SW 1271 (cell line): ENCODE measurements around the gene SPOCK3.
"Not testable (repeated sequence)": the region's sequence is repeated elsewhere in the genome, so short reads cannot be mapped to it uniquely, and the experiment has no call there.

Source experiments
- DNase-seq, 2 experiments: peaks; one replicate each; lab custom pipeline; 2025; lab: John Stamatoyannopoulos, UW

Gene SPOCK3

GRCh38 chr4:167035390-167035789 lies 198.9 kb downstream of the SPOCK3 start:
- DNase-seq: no peak

GRCh38 chr4:167034983-167035382 lies 199.3 kb downstream of the SPOCK3 start:
- no peak for DNase-seq

DNA sequence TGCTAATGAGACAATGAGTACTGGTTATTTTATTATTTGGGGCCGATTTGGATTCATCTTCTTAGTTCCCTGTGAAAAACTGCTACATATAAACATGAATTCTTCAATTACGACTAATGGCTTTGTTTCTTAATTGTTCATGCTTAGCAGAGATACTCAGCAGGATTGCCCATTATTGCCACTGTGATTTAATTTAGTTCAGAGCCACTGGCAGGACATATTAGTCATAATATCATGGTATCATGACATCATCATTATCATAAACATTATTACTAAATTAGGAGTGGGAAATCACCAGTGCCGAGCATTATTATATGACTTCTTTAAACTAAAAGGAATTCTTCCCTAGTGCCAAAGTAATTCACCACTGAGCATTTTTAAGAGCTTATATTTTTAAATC lies 201.4 kb downstream of the SPOCK3 start:
- no peak for DNase-seq

- no peak for DNase-seq
Observed at GRCh38 chr4:167031534-167032156, 202.6 kb downstream of the SPOCK3 start.

DNA sequence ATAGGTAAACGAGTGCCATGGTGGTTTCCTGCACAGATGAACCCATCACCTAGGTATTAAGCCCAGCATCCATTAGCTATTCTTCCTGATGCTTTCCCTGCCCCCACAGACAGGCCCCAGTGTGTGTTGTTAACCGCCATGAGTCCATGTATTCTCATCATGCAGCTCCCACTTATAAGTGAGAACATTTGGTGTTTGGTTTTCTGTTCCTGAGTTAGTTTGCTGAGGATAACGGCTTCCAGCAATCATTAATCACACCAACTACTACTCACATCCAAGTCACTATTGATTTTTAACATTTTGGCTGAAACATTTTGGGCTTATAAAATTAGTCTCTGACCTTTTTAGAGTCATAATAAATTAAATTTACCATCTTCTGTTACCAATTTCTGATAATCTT lies 205.3 kb downstream of the SPOCK3 start:
- no peak for DNase-seq

DNA sequence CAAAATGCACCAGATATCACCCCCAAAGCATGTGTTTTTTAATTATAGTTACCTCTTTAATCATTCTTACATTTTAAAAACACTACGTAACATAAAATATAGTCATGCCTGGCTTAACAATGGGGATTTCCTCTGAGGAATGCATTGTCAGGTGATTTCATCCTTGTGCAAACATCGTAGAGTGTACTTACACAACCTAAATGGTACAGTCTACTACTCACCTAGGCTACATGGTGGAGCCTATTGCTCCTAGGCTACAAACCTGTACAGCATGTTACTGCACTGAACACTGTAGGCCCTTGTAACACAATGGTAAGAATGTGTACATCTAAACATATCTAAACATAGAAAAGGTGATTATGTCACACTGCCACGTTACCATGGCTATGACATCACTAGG lies 208.6 kb downstream of the SPOCK3 start:
- no peak for DNase-seq

- DNase-seq: no peak
Observed at GRCh38 chr4:167023364-167023925, 210.8 kb downstream of the SPOCK3 start.

GRCh38 chr4:167021545-167022155 lies 212.6 kb downstream of the SPOCK3 start:
- DNase-seq: peak in 1 of 2 experiments; percentile 34

- no peak for DNase-seq
Observed at GRCh38 chr4:167020410-167020809, 213.9 kb downstream of the SPOCK3 start.

DNA sequence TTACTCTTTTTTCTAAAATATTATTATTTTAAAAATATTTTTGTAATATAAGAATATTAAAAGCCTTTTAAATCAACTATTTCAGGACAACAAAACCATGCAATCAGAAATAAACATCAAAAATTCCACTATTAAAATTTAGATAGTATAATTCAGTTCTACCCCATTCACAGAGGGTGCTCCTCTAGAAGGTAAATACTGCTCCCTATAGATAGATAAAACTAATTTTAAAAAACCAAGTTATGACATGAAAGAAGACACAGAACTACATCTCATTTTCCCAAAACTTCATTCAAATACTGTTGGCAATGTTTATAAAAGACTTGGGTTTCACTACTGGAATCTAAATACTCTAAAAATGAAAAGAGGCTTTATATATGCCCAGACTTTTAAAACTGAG lies 219.3 kb downstream of the SPOCK3 start:
- DNase-seq: no peak

- DNase-seq: no peak
Observed at GRCh38 chr4:167003326-167003725, 231.0 kb downstream of the SPOCK3 start.

DNA sequence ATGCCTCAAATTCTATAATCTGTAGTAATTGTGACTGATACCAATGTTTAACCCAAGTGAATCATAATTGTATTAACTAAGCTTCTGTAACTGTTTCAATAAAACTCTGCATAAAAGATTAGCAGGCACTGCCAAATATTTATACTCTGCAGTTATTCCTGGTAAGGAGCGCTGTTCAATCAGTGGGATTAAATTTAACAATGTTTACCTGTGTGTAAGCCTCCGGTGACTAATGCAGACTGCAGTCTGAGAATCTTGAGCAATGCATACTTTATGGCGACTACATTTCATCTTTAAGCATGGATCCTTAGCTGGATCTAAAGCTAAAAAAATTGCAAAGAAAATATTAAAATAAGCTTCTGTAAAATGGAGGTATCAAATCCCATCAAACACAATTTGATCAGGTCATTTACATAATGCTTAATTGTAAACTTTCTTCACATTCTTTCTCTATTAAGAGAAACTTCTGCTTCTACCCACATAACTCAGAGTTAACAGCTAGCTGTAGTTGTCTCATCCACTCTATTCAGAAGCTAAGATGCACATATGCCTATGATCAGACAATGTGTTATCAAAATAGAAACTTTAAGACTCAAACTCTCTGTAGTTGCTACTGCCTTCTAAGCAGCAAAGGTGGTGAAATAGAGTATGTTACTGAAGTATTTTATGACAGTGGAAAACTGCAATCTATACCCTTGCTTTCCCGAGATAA lies 234.0 kb downstream of the SPOCK3 start:
- no peak for DNase-seq

GRCh38 chr4:166996216-166996615 lies 238.1 kb downstream of the SPOCK3 start:
- no peak for DNase-seq

- no peak for DNase-seq
Observed at GRCh38 chr4:166994686-166995085, 239.6 kb downstream of the SPOCK3 start.

DNA sequence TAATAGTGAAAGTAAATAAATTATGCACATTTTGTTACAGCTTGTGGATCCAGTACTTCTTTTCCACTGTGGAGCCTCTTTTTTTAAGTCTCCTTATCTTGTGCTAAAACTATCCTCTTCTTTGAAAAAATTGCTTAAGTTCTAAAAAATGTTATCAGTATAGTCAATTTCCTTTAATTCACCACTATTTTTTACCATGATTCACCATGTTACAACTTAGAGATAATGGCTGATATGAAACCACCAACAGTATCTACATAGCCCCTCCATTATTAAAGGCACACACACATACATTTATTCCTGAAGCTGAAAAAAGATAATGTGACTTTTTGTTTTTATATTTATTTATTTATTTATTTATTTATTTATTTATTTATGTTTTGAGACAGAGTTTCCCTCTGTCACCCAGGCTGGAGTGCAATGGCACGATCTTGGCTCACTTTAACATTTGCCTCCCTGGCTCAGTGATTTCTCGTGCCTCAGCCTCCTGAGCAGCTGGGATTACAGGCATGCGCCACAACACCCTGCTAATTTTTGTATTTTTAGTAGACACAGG lies 243.2 kb downstream of the SPOCK3 start:
- DNase-seq: no peak

DNA sequence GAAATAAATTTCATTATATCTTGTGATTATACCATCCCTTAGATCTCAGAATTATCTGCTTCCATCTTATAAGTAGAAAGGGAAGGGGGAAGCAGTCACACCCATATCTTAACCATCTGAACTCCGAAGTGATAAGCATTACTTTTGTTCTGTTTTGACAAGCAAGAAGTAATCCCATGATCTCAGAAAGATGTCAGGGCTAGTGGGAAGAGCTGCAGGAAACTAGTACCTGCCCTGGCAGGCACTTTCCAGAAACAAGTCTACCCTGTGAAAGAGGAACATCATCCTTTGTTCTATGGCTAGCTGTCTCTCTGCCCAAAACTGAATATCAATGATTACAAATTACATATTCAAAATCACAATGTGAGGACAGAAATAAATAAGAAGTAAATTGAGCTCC lies 244.4 kb downstream of the SPOCK3 start:
- no peak for DNase-seq

- no peak for DNase-seq
Observed at GRCh38 chr4:166987026-166987425, 247.3 kb downstream of the SPOCK3 start.

DNA sequence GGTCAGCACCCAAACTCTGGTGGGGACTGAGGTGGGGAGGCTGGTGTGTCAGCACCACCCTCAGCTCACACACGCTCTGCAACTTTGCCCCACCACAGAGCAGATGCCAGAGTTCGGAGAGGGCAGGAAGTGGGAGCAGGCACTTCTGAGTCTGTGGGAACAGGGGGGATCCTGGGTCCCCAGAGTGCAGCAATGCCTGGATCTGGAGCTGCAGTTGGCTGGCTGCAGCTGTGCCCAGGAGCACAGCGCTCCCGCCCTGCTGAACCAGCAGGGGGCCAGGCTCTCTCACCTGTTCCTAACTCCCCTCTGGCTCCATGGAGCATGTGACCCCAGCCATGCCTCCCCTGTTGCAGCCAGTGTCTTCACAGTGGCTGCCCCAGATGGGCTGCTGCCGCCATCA lies 252.4 kb downstream of the SPOCK3 start:
- DNase-seq: no peak

GRCh38 chr4:166980419-166980818 lies 253.9 kb downstream of the SPOCK3 start:
- no peak for DNase-seq

GRCh38 chr4:166977596-166977995 lies 256.7 kb downstream of the SPOCK3 start:
- no peak for DNase-seq

- DNase-seq: no peak
Observed at GRCh38 chr4:166972071-166972470, 262.2 kb downstream of the SPOCK3 start.

GRCh38 chr4:166968219-166968618 lies 266.1 kb downstream of the SPOCK3 start:
- not testable (repeated sequence) for DNase-seq

DNA sequence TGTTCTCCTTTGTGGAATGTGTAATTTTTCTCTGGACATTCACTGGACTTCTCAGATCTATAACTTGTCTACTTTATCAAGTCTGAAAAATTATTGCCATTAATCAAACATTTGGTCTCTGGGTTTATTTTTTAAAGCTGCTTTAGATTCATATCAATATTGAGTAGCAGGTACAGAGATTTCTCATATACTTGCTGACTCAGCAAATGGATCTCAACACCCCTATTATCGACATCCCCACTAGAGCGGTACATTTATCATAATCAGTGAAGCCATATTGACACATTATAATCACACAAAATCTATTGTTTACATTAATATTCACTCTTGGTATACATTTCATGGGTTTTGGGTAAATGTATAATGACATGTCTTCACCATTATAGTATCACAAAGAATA lies 268.7 kb downstream of the SPOCK3 start:
- no peak for DNase-seq
